Effector memory CD8-positive, alpha-beta T cell (primary cell): Measurements from ENCODE around the gene MDGA2.

Source experiments
- ATAC-seq: fragments of 150-1000 bp; cut with Tn5 transposase; replicated peaks from 2 replicates; pipeline ENCODE4 v1.10.0; 2021; ENCODE audit warnings: mild to moderate bottlenecking, moderate library complexity
- DNase-seq, 3 experiments: peaks; one replicate each; pipeline ENCODE4 v3.0.0; 2021
- H3K27ac Mint-ChIP-seq, 2 donors: one replicate each; pipeline ENCODE4 v1.8.0; 2022; ENCODE audit warnings: mild to moderate bottlenecking in 2 of 2, mixed read lengths in 2 of 2, moderate library complexity in 2 of 2
- H3K27me3 Mint-ChIP-seq, 2 donors: one replicate each; pipeline ENCODE4 v1.8.0; 2022; ENCODE audit warnings: mixed read lengths in 2 of 2
- H3K36me3 Mint-ChIP-seq: one replicate; pipeline ENCODE4 v1.8.0; 2022; ENCODE audit warnings: mild to moderate bottlenecking, moderate library complexity, mixed read lengths; ENCODE audit not compliant: insufficient read depth
- H3K4me1 Mint-ChIP-seq, 2 donors: one replicate each; pipeline ENCODE4 v1.8.0; 2022; ENCODE audit warnings: low read depth in 2 of 2, mixed read lengths in 2 of 2
- H3K4me3 Mint-ChIP-seq, 2 donors: one replicate each; pipeline ENCODE4 v1.8.0; 2022; ENCODE audit warnings: mild to moderate bottlenecking in 2 of 2, mixed read lengths in 2 of 2, moderate library complexity in 2 of 2
- H3K9me3 Mint-ChIP-seq, 2 donors: one replicate each; pipeline ENCODE4 v1.8.0; 2022; ENCODE audit warnings: mixed read lengths in 2 of 2

The MDGA2 gene

DNA sequence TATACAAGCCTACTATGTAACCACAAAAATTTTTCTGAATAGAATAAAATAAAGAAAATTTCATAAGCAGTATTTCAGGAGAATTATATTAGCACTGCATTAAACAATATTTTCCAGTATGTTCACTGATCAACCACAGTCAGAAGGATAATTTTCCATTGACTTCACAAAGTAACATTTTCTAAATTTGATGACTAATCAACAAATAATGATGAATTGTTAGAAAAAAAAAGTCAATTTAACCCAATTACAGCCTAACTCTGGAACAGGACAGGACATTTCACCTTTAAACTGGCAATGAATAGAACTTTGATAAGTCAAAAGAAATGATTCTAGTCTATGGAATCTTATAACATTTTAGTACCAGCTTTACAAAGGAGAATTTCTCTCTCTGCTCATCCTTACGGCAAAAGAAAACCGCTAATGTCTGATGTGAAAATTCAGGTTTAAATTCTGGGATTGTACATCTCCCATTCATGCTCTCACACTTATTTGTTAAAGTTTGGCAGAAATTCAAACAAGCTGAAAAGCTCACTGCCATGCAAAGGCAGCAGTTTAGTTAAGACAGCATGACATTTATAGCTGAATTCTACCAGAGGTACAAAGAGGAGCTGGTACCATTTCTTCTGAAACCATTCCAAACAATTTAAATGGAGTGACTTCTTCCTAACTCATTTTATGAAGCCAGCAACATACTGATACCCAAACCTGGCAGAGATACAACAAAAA lies 84.5 kb downstream of the MDGA2 start:
- Mint-ChIP-seq H3K36me3 (no peaks in the 10 kb centered on the region), H3K9me3 (peaks cover 10% of the 10 kb centered on the region in 2 donors), H3K4me3 (no peak overlapping the region), H3K4me1 (no peaks in the 10 kb centered on the region), H3K27ac (no peak overlapping the region), H3K27me3 (no peaks in the 10 kb centered on the region)
- no peak for DNase-seq
- no peak for ATAC-seq

DNA sequence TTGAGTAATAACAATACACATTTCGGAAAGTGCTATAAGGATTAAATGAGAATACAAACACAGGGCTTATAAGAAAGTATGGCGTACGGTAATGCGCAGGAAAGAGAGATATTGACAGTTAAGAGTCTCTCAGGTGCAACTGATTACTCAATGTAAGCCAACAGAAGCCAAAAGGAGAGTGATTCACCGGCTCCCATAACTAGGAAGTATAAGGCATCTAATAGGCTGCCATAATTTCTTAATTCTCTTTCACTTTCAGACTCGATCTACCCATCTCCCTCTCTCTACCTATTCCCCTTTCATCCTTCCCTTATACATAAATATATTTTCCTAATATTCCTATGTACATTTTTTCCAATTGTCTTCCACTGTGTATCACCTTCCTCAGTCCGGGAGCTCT lies 90.0 kb downstream of the MDGA2 start:
- Mint-ChIP-seq H3K4me1 (no peaks in the 10 kb centered on the region), H3K4me3 (no peak overlapping the region), H3K9me3 (peaks cover 4 to 24% of the 10 kb centered on the region in 2 donors), H3K27ac (no peak overlapping the region), H3K27me3 (no peaks in the 10 kb centered on the region), H3K36me3 (no peaks in the 10 kb centered on the region)
- no peak for DNase-seq
- ATAC-seq, result no peak

- no peaks in the 10 kb centered on the region for H3K4me1 Mint-ChIP-seq
- no peak for ATAC-seq
- no peaks in the 10 kb centered on the region for H3K27me3 Mint-ChIP-seq
- H3K36me3 Mint-ChIP-seq, result no peaks in the 10 kb centered on the region
- DNase-seq, result no peak
- no peak overlapping the region for H3K4me3 Mint-ChIP-seq
- H3K9me3 Mint-ChIP-seq, result peaks cover 22 to 40% of the 10 kb centered on the region in 2 donors
- H3K27ac Mint-ChIP-seq, result no peak overlapping the region
Observed at GRCh38 chr14:47567273-47567672, 108.1 kb downstream of the MDGA2 start.

DNA sequence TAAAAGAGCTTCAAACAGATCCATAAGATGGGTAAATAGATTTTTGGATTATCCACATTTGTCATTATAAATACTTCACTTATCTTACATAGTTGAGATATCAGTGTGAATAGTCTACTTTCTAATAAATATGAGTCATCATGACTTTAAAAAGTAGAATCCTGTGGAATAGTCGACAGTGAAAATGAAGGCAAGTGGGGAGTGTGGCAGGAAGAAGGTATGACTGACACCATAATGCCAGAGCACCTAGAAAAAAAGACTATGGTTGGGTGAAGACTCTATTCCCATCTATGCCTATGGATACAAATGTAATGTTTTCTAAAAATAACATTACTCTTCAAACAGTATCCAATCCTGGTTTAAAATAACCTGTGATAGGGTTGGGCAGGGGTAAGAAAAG lies 117.5 kb downstream of the MDGA2 start:
- H3K4me1 Mint-ChIP-seq, result no peaks in the 10 kb centered on the region
- ATAC-seq (no peak), DNase-seq (no peak)
- peaks cover 10 to 32% of the 10 kb centered on the region in 2 donors for H3K9me3 Mint-ChIP-seq
- H3K36me3 Mint-ChIP-seq, result no peaks in the 10 kb centered on the region
- H3K4me3 Mint-ChIP-seq, result no peak overlapping the region
- H3K27ac Mint-ChIP-seq, result no peak overlapping the region
- H3K27me3 Mint-ChIP-seq, result no peaks in the 10 kb centered on the region

- H3K9me3 Mint-ChIP-seq, result peaks cover 7 to 13% of the 10 kb centered on the region in 2 donors
- DNase-seq (no peak), ATAC-seq (no peak)
- H3K27me3 Mint-ChIP-seq, result no peaks in the 10 kb centered on the region
- H3K27ac Mint-ChIP-seq, result no peak overlapping the region
- H3K4me3 Mint-ChIP-seq, result no peak overlapping the region
- H3K36me3 Mint-ChIP-seq, result no peaks in the 10 kb centered on the region
- no peaks in the 10 kb centered on the region for H3K4me1 Mint-ChIP-seq
Observed at GRCh38 chr14:47555333-47555732, 120.1 kb downstream of the MDGA2 start.

DNA sequence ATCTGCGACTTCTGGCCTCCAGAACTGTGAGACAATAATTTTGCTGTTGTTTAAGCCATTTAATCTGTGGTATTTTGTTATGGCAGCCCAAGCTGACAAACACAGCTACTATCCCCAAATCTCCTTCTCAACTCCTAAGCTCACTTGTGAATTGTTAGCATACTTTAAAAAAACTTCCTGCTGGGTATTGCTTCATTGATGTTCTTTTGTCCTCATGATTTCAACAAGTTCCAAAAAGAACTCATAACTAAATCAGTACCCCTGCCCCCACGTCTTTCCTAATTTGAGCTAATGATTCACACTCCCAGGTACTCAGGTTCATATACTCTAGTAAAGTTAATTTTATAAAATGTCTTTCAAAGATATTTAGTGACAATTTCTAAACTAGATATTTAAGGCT lies 125.5 kb downstream of the MDGA2 start:
- no peak for DNase-seq
- Mint-ChIP-seq H3K27ac (no peak overlapping the region), H3K4me1 (no peaks in the 10 kb centered on the region), H3K9me3 (peaks cover 7 to 8% of the 10 kb centered on the region in 2 donors), H3K4me3 (no peak overlapping the region), H3K27me3 (no peaks in the 10 kb centered on the region), H3K36me3 (no peaks in the 10 kb centered on the region)
- ATAC-seq, result no peak

DNA sequence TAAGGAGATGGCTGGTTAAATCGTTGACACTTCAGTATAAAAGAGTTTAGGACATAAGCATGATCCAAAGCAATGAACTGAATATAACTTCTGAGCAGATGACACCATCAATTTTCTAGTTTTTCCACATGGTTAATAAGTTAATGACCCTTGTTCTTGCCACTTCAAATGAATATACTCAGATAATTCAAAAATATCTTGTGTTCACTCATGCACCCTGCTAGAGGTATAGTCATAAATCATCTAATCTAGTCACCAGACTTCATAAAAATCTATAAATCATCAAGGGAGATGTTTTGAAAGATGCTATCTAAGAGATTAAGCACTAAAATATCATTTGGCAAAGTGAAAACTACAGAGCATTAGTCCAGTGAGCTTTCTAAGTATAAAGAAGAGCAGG lies 131.9 kb downstream of the MDGA2 start:
- Mint-ChIP-seq H3K4me3 (no peak overlapping the region), H3K9me3 (peaks cover 6 to 8% of the 10 kb centered on the region in 2 donors), H3K4me1 (no peaks in the 10 kb centered on the region), H3K27me3 (no peaks in the 10 kb centered on the region), H3K36me3 (no peaks in the 10 kb centered on the region), H3K27ac (no peak overlapping the region)
- DNase-seq (no peak), ATAC-seq (no peak)

DNA sequence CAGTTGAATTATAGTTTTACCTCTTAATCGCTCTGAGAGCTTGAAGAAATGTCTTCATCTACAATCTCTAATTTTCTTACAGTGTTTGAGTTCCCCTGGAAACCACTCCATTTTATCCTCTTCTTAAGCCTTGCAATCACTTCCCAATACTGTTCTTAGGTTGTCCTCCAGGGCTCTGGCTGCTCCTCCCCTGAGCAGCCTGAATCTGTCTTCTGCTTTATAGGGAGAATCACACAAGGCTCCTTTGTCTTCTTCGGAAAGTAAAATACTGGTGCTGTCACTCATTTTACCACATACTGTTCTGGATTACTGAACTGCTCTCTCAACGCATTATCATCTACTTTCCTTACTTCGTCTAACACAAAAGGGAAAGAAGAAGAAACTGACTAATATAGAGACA lies 133.7 kb downstream of the MDGA2 start:
- H3K36me3 Mint-ChIP-seq, result no peaks in the 10 kb centered on the region
- no peak overlapping the region for H3K4me3 Mint-ChIP-seq
- no peaks in the 10 kb centered on the region for H3K4me1 Mint-ChIP-seq
- DNase-seq (no peak), ATAC-seq (no peak)
- no peaks in the 10 kb centered on the region for H3K27me3 Mint-ChIP-seq
- H3K9me3 Mint-ChIP-seq, result peaks cover 0 to 6% of the 10 kb centered on the region in 2 donors
- H3K27ac Mint-ChIP-seq, result no peak overlapping the region

- no peaks in the 10 kb centered on the region for H3K36me3 Mint-ChIP-seq
- ATAC-seq, result no peak
- H3K4me3 Mint-ChIP-seq, result no peak overlapping the region
- DNase-seq, result no peak
- no peak overlapping the region for H3K27ac Mint-ChIP-seq
- peaks cover 0 to 3% of the 10 kb centered on the region in 2 donors for H3K9me3 Mint-ChIP-seq
- no peaks in the 10 kb centered on the region for H3K4me1 Mint-ChIP-seq
- H3K27me3 Mint-ChIP-seq, result no peaks in the 10 kb centered on the region
Observed at GRCh38 chr14:47539031-47539461, 136.4 kb downstream of the MDGA2 start.

DNA sequence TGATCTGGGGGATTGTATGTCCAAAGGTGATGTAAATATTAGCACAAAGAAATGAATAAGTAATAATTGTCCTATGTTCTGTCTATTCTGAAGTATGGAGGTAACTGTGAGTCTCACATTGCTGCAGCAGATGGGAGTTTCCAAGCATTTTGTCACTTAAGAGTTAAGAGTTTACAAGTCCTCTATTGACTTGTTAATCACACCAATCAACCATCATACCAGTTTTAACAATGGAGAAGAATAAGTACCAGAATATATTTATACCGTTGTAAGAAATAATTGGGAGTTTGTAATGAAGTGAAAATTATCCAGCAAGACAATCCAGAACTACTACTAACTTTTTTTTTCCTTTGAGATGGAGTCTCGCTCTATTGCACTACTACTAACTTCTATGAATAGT lies 139.1 kb downstream of the MDGA2 start:
- H3K27ac Mint-ChIP-seq, result no peak overlapping the region
- H3K4me3 Mint-ChIP-seq, result no peak overlapping the region
- DNase-seq (no peak), ATAC-seq (no peak)
- peaks cover 0 to 3% of the 10 kb centered on the region in 2 donors for H3K9me3 Mint-ChIP-seq
- no peaks in the 10 kb centered on the region for H3K4me1 Mint-ChIP-seq
- H3K27me3 Mint-ChIP-seq, result no peaks in the 10 kb centered on the region
- H3K36me3 Mint-ChIP-seq, result no peaks in the 10 kb centered on the region

GRCh38 chr14:47526591-47527244 lies 148.7 kb downstream of the MDGA2 start:
- DNase-seq (no peak), ATAC-seq (no peak)
- Mint-ChIP-seq H3K4me3 (no peak overlapping the region), H3K36me3 (no peaks in the 10 kb centered on the region), H3K27ac (no peak overlapping the region), H3K4me1 (no peaks in the 10 kb centered on the region), H3K27me3 (no peaks in the 10 kb centered on the region), H3K9me3 (peaks cover 8 to 20% of the 10 kb centered on the region in 2 donors)

DNA sequence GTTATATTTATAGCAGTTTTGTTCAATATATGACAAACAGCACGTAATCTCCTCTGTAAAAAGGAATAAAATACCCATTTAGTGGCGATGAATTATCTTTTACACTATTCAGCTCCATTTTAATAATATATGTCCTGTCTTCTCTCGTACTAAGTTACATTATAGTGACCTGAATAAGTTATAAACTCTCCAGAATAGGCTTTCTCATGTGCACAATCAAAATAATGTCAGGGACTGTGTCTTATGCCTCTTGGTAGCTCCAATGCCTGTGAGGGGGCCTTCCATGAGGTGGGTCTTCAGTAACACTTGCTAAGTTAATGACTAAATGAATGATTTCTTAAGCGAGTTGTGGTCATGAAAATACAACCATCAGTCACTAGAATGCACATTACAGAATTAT lies 150.9 kb downstream of the MDGA2 start:
- Mint-ChIP-seq H3K4me1 (no peaks in the 10 kb centered on the region), H3K27me3 (no peaks in the 10 kb centered on the region), H3K27ac (no peak overlapping the region)

DNA sequence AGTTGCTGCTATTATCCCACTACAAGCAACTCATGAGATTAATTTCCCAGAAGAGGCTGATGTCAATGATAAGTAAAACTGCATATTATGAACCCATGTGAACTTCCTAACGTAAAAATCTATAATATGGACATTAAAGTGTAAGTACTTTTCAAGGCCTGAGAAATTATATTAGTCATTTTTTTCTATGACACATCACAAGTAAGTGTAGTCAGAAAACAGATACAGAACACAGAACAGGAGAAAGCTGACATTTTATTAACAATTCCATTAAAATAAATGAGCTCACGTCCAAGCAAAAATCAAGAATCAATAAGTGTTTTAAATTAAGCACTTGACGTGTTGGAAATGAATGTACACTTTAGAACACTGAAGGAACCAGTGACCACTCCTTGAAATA lies 155.0 kb downstream of the MDGA2 start:
- Mint-ChIP-seq H3K27me3 (no peaks in the 10 kb centered on the region), H3K4me1 (no peaks in the 10 kb centered on the region), H3K4me3 (no peak overlapping the region), H3K27ac (no peak overlapping the region), H3K9me3 (no peaks in the 10 kb centered on the region), H3K36me3 (no peaks in the 10 kb centered on the region)
- no peak for ATAC-seq
- no peak for DNase-seq

More for the DNA sequence above, 150.9 kb downstream of the MDGA2 start:
- Mint-ChIP-seq H3K9me3 (peaks cover 8 to 12% of the 10 kb centered on the region in 2 donors), H3K4me3 (no peak overlapping the region), H3K36me3 (no peaks in the 10 kb centered on the region)
- no peak for ATAC-seq
- DNase-seq, result no peak

DNA sequence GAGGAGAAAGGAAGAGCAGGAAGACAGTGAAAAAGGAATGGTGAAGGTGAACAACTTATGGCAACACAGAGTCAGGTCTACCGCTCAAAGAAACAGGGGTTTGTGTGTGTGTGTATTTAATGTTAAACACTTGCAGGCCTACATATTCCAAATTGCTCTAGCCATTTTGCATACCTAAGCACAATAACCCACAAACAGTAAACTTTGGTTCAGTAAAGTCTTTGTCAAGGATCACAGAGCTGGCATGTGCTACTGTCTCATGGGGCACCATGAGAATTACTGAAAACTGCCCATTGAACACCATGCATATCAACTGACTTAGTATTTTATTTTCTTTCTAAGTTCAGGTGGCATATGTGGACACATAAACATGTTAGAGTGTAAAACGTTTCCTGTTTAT lies 163.6 kb downstream of the MDGA2 start:
- ATAC-seq (no peak), DNase-seq (no peak)
- Mint-ChIP-seq H3K4me1 (no peaks in the 10 kb centered on the region), H3K27me3 (no peaks in the 10 kb centered on the region), H3K4me3 (no peak overlapping the region), H3K36me3 (peaks cover 4% of the 10 kb centered on the region), H3K9me3 (peaks cover 7 to 11% of the 10 kb centered on the region in 2 donors), H3K27ac (no peak overlapping the region)
